ENCODE data around the gene CHST5. TPM values are rescaled to one million over a fixed set of nuclear protein-coding genes. Genes with fewer than 3 reads are reported as not detected.
"Not testable (repeated sequence)": the region's sequence is repeated elsewhere in the genome, so short reads cannot be mapped to it uniquely, and the experiment has no call there.

Gene CHST5
- total RNA-seq, 1 donor from 2014 or later = not detected

DNA sequence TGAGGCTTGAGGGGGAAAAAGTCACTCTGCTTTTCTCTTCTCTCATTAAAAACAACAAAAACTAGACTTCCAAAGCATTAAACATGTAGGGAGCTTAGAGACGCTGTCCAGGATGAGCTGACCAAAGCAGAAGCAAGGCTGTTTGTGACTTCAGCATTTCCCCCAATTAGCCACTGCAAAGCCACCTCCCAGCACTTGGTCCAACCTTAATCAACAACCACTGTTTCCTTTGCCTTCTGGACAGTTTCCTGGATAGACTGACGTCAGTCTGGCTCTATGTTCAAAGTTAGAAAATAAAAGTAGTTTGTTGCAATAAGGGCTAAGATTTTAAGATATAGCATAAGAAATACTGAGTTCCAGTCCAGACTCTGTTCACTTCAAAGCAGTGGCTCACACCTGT lies 17.0 kb upstream of the CHST5 start:
- peak; percentile 32 to 76 for DNase-seq (ENCODE audit: low read depth in 2 of 2)

DNA sequence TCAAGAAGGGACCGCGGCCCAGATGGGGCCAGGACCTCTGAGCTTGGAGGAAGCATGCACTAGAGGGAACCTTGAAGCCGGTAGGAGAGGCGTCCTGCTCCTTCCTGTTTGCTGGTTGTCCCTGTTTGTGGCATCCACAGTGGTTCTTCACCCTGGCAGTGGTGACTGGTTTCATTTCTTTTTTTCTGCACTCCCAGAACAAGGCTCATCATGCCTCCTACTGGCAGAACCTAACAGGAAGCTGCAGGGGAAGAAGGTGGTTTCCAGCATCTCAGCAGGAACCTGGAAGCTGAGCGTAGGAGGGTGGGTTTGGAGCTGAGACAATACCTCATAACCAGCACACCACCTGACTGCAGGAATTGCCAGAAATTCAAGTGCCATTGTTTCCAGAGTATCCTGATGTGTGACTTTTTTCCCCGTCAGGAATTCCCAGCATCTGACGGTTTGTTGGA lies 14.3 kb upstream of the CHST5 start:
- DNase-seq (ENCODE audit: low read depth in 2 of 2) = peak; percentile 55 to 91

GRCh38 chr16:75548456-75548855 lies 12.5 kb upstream of the CHST5 start:
- not testable (repeated sequence) for DNase-seq (ENCODE audit: low read depth in 2 of 2)

GRCh38 chr16:75546293-75546692 lies 10.4 kb upstream of the CHST5 start:
- no peak for DNase-seq (ENCODE audit: low read depth in 2 of 2)

- DNase-seq (ENCODE audit: low read depth in 2 of 2) = not testable (repeated sequence)
These were observed 10.0 kb upstream of the CHST5 start for GRCh38 chr16:75545879-75546278.

DNA sequence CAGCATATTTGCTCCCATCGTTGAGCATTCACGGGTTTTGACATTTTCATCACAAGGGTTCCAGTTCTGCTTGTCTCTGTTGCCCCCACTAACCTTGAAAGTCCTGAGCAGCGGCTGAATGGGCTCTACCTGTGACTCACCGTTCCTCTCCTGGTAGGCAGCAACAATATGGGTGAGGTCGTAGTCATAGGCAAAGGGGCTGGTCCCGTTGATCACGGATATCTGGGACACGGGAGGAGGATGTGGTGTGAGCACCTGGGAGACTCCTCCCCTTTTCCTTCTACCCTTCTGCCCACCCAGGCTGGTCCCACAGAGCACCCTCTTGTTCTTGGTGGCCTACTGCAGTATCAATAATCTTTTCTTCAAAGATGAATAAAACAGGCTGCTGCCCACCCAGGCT lies 6.6 kb upstream of the CHST5 start:
- DNase-seq (ENCODE audit: low read depth in 2 of 2) = not testable (repeated sequence)

DNA sequence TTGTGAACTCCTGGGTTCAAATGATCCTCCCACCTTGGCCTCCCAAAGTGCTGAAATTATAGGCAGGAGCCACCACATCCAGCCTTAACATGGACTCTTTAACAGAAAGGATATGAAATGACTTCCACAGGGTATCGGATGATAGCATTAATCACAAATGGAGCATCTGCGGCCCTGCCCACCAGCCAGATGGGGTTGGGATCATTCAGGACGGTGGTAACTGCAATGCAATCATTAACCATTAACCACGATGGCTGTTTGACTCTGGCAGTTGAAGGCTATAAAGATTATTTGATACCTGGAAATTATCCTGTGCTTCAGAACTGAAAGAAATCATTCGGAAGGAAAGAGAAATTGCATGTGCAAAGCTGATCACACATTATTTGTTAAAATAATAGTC lies 5.3 kb upstream of the CHST5 start:
- DNase-seq (ENCODE audit: low read depth in 2 of 2) = no peak

- DNase-seq (ENCODE audit: low read depth in 2 of 2) = not testable (repeated sequence)
These were observed 3.1 kb upstream of the CHST5 start for GRCh38 chr16:75538882-75539565.

GRCh38 chr16:75537776-75538175 lies 1.9 kb upstream of the CHST5 start:
- no peak for DNase-seq (ENCODE audit: low read depth in 2 of 2)

DNA sequence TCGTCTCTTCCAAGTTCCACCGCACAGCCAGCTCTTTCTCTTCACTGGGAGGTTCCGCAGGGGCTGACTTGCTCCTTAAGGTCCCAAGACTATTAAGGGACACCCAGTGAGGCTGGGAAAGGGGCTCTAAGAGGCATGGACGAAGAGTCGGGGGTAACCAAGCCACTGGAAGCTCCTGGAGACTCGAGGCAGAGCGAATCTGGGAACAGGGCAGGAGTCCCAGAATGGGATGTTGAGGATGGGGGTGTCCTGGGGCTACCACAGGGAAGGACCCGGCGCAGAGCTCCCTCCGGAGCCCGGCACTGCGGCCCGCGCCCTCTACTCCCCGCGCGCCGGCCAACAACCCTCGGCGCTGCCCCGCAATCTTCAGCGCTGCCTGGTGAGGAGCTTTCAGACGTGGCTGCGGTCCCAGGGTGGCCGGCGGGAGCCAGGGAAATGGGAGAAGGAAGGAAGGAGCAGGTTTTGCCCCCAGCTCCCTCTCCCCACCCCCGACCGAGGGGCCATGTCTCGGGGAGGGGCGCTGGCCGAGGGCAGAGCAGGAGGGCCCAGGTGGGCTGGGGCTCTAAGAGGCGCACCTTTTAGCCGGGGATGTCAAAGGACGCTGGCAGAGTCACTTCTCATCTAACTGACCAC lies 581 bp downstream of the CHST5 start:
- no peak for DNase-seq (ENCODE audit: low read depth in 2 of 2)

- DNase-seq (ENCODE audit: low read depth in 2 of 2) = no peak
These were observed 1.2 kb downstream of the CHST5 start for GRCh38 chr16:75534560-75535205.

GRCh38 chr16:75532791-75533190 lies 3.1 kb downstream of the CHST5 start:
- no peak for DNase-seq (ENCODE audit: low read depth in 2 of 2)

DNA sequence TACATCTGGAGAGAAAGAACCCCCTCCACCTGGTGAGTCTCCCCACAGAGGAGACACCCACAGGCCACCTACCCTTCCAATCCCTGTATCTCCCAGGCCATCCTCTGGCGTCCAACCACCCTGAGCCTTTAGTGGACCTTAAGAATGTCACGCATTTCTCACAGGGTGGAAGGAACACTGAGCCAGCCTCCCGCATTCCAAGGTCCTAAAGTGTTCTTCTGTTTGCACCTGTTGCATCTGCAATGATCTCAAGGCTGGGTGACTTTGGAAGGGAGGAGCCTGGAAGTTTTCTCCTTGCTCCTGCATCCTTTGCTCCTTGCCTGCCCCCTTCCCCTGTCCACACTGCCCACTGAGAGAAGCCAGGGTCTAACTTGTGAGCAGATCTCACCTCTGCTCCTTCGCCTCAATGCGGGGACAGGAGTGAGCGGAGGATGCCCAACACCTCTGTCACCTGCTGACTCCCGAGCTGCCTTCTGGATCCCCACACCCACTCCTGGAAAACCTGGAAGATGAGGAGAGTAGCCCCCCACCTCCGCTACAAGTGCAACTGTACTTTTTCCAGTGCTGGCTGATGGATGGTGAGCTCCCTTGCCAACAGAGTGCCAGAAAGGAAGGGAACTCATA lies 3.7 kb downstream of the CHST5 start:
- DNase-seq (ENCODE audit: low read depth in 2 of 2) = no peak

- no peak for DNase-seq (ENCODE audit: low read depth in 2 of 2)
These were observed 5.9 kb downstream of the CHST5 start for GRCh38 chr16:75529959-75530358.

GRCh38 chr16:75529056-75529905 lies 6.6 kb downstream of the CHST5 start:
- no peak for DNase-seq (ENCODE audit: low read depth in 2 of 2)

DNA sequence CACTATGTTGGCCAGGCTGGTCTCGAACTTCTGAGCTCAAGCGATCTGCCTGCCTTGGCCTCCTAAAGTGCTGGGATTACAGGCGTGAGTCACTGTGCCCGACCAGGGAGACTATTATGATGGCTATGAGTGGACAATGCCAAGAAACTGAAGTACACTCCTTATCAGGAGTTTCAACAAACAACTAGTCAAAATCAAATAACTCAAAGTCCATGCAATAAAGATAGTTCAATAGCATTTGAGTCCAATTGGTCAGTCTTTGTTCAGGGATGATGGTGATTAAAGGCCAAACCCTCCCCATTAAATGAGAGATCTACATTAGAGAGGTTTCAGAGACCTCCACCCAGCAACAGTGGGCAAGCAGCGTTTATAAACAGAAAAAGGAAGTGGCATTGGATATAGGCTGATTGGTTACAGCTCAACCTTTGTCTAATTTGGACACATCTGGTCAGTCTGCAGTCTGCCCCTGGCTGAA lies 8.0 kb downstream of the CHST5 start:
- DNase-seq (ENCODE audit: low read depth in 2 of 2) = no peak

DNA sequence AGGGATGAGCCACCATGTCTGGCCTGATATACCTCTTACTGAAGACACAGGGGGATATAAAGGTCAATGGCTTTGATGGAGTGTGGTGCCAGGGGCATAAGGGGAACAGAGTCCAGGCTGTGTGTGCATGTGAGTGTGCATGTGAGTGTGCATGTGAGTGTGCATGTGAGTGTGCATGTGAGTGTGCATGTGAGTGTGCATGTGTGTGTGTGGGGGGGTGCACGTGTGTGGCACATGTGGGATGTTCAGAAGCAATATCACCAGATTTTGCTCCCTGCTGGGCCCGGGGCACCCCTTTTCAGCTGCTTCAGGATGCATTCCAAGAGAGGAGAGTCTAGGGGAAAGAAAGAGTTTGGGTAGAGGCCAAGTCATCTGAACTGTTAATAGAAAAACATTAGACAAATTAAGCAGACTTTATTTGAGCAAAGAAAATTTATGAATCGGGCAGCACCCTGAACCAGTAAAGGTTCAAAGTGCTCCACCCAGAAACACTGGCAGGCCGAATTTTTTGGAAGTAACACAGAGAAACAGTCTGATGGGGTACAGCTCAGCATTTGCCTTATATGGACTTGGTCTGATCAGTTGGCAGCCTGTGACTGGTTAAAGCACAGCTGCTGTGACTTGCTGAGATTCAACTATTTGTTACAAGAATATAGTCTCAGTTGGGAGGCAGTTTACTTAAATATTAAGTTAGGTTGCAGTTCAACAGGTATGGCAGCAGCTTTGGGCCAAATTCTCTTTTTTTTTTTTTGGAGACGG lies 9.7 kb downstream of the CHST5 start:
- DNase-seq (ENCODE audit: low read depth in 2 of 2) = no peak

DNA sequence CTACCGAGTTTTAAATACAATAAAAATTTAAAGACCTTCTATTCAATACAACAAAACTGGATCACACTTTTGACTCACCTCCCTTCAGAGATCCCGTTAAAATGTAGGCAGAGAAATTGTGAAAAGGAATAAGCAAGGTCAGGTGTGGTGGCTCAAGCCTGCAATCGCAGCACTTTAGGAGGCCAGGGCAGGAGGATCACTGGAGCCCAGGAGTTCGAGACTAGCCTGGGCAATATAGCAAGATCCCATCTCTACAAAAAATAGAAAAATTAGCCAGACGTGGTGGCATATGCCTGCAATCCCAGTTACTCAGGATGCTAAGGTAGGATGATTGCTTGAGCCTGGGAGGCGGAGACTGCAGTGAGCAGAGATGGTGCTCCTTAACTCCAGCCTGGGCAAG lies 16.7 kb downstream of the CHST5 start:
- DNase-seq (ENCODE audit: low read depth in 2 of 2) = no peak

DNA sequence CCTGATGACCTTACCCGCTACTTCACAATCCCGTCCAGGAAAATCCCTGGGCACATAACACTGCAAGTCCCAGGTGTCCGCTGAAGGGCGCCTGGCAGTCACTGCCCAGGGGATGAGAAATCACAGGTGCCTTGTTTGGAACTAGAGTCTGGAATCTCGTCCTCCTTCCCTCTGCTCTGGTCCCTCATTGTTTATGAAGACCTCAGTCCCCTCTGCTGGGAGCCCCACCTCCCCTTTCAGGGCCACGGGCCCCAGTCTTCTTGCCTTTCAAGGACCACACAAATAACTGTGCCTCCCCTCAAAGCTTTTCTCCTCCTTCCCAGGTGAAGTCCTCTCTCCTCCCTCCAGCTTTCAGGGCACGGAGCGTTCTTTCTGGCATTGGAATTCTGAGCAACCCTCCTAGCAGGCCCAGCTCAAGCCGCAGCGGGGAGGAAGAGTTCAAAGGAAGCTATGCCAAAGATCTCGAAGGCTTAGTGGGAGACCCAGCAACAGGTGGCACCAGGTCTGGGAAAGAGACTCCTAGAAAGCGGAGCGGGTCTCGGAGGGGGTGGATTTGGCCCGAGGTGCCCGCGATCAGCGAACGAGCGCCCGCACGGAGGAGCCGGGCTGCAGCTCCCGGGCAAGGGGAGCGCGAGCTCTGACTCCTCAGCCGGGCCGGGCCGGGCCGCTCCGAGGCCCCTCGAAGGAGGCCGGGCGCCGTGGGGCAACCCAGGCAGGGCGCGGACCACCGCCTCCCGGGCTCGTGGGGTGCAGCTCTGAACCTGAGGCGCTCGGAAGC lies 19.5 kb downstream of the CHST5 start:
- peak in 1 of 2 donors; percentile 10 for DNase-seq (ENCODE audit: low read depth in 2 of 2)

DNA sequence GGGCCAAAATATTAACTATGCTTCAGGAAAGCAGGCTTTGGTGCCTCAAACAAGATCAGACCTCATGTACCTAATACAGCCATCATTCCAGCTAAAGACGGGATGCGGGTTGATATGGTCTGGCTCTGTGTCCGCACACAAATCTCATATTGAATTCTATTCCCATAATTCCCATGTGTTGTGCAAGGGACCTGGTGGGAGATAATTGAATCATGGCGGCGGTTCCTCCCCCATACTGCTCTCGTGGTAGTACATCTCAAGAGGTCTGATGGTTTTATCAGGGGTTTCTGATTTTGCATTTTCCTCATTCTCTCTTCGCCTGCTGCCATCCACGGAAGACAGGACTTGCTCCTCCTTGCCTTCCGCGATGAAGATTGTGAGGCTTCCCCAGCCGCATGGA lies 21.6 kb downstream of the CHST5 start:
- no peak for DNase-seq (ENCODE audit: low read depth in 2 of 2)
